BJ (cell line): Measurements from ENCODE around the gene AP2M1. TPM values are rescaled to one million over a fixed set of nuclear protein-coding genes. Genes with fewer than 3 reads are reported as not detected.

Source experiments
- CTCF ChIA-PET: fragments of 350-600 bp; formaldehyde crosslinking; extraction: SDS; loops from one replicate; lab custom pipeline; 2021; ENCODE audit warnings: antibody characterized with exemption, inconsistent platforms; lab: Yijun Ruan, JAX
- POLR2A ChIA-PET: fragments of 300-600 bp; sonication (Branson Sonifier 250); formaldehyde crosslinking; extraction: SDS; loops from one replicate; lab custom pipeline; 2021; ENCODE audit warnings: antibody characterized with exemption; lab: Charles Lee
- DNase-seq: peaks from one replicate; pipeline ENCODE4 v3.0.0-alpha.2; 2011; ENCODE audit warnings: low read depth
- H3K27me3 ChIP-seq: 2 replicates; pipeline ENCODE4 v1.6.0; 2011; ENCODE audit warnings: low read length; ENCODE audit not compliant: control insufficient read depth, insufficient read depth
- H3K36me3 ChIP-seq: 2 replicates; pipeline ENCODE4 v1.5.1; 2011; ENCODE audit warnings: low read length; ENCODE audit not compliant: control insufficient read depth, insufficient read depth
- H3K4me3 ChIP-seq: 2 replicates; pipeline ENCODE4 v1.5.1; 2011; ENCODE audit warnings: low read depth, mild to moderate bottlenecking, control low read depth, low read length
- CTCF ChIP-seq: IDR thresholded peaks from 2 replicates; pipeline ENCODE4 v1.5.1; 2011; ENCODE audit warnings: low read depth, mild to moderate bottlenecking, control low read depth, inconsistent platforms, low read length, moderate library complexity; ENCODE audit not compliant: insufficient read depth
- polyA plus RNA-seq: library from polyadenylated mRNA; depleted of rRNA; stranded (reverse); fragments of >200 nt; gene quantifications from 2 replicates; pipeline ENCODE4 v1.2.3, GENCODE V29; 2011

Gene AP2M1
- polyA plus RNA-seq, 1 experiment, result 1,761 TPM

GRCh38 chr3:184164648-184165330, 9.9 kb upstream of the AP2M1 start:
- CTCF ChIA-PET, result interaction anchor here (0.6 kb wide), 1 partner anchor 9 kb away, joined by 3 read pairs; no protein-coding TSS in a partner anchor
- Histone ChIP-seq H3K36me3 (peaks cover 44% of the 10 kb centered on the region), H3K27me3 (no peaks in the 10 kb centered on the region), H3K4me3 (no peak overlapping the region)
- POLR2A ChIA-PET, result no interaction called here
- no peak for DNase-seq
- no peak for TF ChIP-seq CTCF

GRCh38 chr3:184165543-184165942, 9.1 kb upstream of the AP2M1 start:
- POLR2A ChIA-PET, result no interaction called here
- CTCF ChIA-PET, result no interaction called here
- H3K4me3 ChIP-seq, result no peak overlapping the region
- TF ChIP-seq CTCF, result no peak
- no peak for DNase-seq
- no peaks in the 10 kb centered on the region for H3K27me3 ChIP-seq
- H3K36me3 ChIP-seq, result peaks cover 46% of the 10 kb centered on the region

- DNase-seq, result no peak
- ChIA-PET POLR2A (no interaction called here), CTCF (no interaction called here)
- no peak for TF ChIP-seq CTCF
- Histone ChIP-seq H3K36me3 (peaks cover 54% of the 10 kb centered on the region), H3K27me3 (no peaks in the 10 kb centered on the region), H3K4me3 (no peak overlapping the region)
Observed at GRCh38 chr3:184166671-184167070, 8.0 kb upstream of the AP2M1 start.

- ChIA-PET CTCF (interaction anchor here (1.0 to 2.1 kb wide), 2 partner anchors 10 to 60 kb away, joined by 3 to 5 read pairs; no protein-coding TSS in a partner anchor), POLR2A (no interaction called here)
- DNase-seq, result no peak
- no peak for TF ChIP-seq CTCF
- H3K27me3 ChIP-seq, result no peaks in the 10 kb centered on the region
- H3K4me3 ChIP-seq, result no peak overlapping the region
- H3K36me3 ChIP-seq, result peaks cover 54% of the 10 kb centered on the region
Observed at GRCh38 chr3:184167786-184168185, 6.9 kb upstream of the AP2M1 start.

- Histone ChIP-seq H3K4me3 (no peak overlapping the region), H3K36me3 (peaks cover 51% of the 10 kb centered on the region), H3K27me3 (no peaks in the 10 kb centered on the region)
- ChIA-PET POLR2A (no interaction called here), CTCF (interaction anchor here (1.0 to 2.1 kb wide), 2 partner anchors 11 to 59 kb away, joined by 3 to 5 read pairs; no protein-coding TSS in a partner anchor)
- no peak for TF ChIP-seq CTCF
- DNase-seq, result no peak
Observed at GRCh38 chr3:184168363-184169120, 6.1 kb upstream of the AP2M1 start.
